ENCODE results near the gene KRTAP13-1. TPM values are rescaled to one million over a fixed set of nuclear protein-coding genes. Genes with fewer than 3 reads are reported as not detected.

KRTAP13-1 gene
- total RNA-seq, 1 donor = not detected

GRCh38 chr21:30434033-30434631 is 38.3 kb downstream of the KRTAP13-1 start:
- no peaks in the 10 kb centered on the region for H3K4me1 ChIP-seq (ENCODE audit: insufficient read depth, low read length)
- H3K27me3 ChIP-seq (ENCODE audit: insufficient read depth, low read length) = no peaks in the 10 kb centered on the region
- no peak overlapping the region for H3K4me3 ChIP-seq (ENCODE audit: low read length)
- no peaks in the 10 kb centered on the region for H3K9me3 ChIP-seq (ENCODE audit: low read depth, low read length)

- Histone ChIP-seq H3K4me1 (ENCODE audit: insufficient read depth, low read length) (no peaks in the 10 kb centered on the region), H3K27me3 (ENCODE audit: insufficient read depth, low read length) (no peaks in the 10 kb centered on the region), H3K9me3 (ENCODE audit: low read depth, low read length) (no peaks in the 10 kb centered on the region), H3K4me3 (ENCODE audit: low read length) (no peak overlapping the region)
Measured at GRCh38 chr21:30437010-30437565, 41.3 kb downstream of the KRTAP13-1 start.

GRCh38 chr21:30439975-30440374 is 44.1 kb downstream of the KRTAP13-1 start, which contains the start of gene KRTAP15-1:
KRTAP15-1 (plus strand) TSS chr21:30440275; CDS start chr21:30440328, 53 bp downstream.
- Histone ChIP-seq H3K4me1 (ENCODE audit: insufficient read depth, low read length) (no peaks in the 10 kb centered on the region), H3K9me3 (ENCODE audit: low read depth, low read length) (no peaks in the 10 kb centered on the region), H3K27me3 (ENCODE audit: insufficient read depth, low read length) (no peaks in the 10 kb centered on the region), H3K4me3 (ENCODE audit: low read length) (no peak within 1 kb of the TSS)

GRCh38 chr21:30443226-30443625 is 47.4 kb downstream of the KRTAP13-1 start:
- Histone ChIP-seq H3K27me3 (ENCODE audit: insufficient read depth, low read length) (no peaks in the 10 kb centered on the region), H3K4me1 (ENCODE audit: insufficient read depth, low read length) (no peaks in the 10 kb centered on the region), H3K4me3 (ENCODE audit: low read length) (no peak overlapping the region), H3K9me3 (ENCODE audit: low read depth, low read length) (no peaks in the 10 kb centered on the region)

GRCh38 chr21:30444204-30444603 is 48.4 kb downstream of the KRTAP13-1 start:
- Histone ChIP-seq H3K4me1 (ENCODE audit: insufficient read depth, low read length) (no peaks in the 10 kb centered on the region), H3K27me3 (ENCODE audit: insufficient read depth, low read length) (no peaks in the 10 kb centered on the region), H3K4me3 (ENCODE audit: low read length) (no peak overlapping the region), H3K9me3 (ENCODE audit: low read depth, low read length) (no peaks in the 10 kb centered on the region)

Other genes with a start within 250 kb of the KRTAP13-1 start
- gene CLDN17, start 229.2 kb upstream of the KRTAP13-1 start, total RNA-seq = not detected
- gene CLDN8, start 179.9 kb upstream of the KRTAP13-1 start, total RNA-seq = not detected
- not detected for gene KRTAP24-1, start 113.1 kb upstream of the KRTAP13-1 start, total RNA-seq
- not detected for gene KRTAP25-1, start 106.5 kb upstream of the KRTAP13-1 start, total RNA-seq
- gene KRTAP26-1, start 75.7 kb upstream of the KRTAP13-1 start, total RNA-seq = not detected
- gene KRTAP27-1, start 58.3 kb upstream of the KRTAP13-1 start, total RNA-seq = not detected
- not detected for gene KRTAP23-1, start 47.4 kb upstream of the KRTAP13-1 start, total RNA-seq
- not detected for gene KRTAP13-2, start 23.8 kb upstream of the KRTAP13-1 start, total RNA-seq
- gene KRTAP13-3, start 29.9 kb downstream of the KRTAP13-1 start, total RNA-seq = not detected
- not detected for gene KRTAP13-4, start 34.2 kb downstream of the KRTAP13-1 start, total RNA-seq
- gene KRTAP15-1, start 44.2 kb downstream of the KRTAP13-1 start, total RNA-seq = not detected
- not detected for gene KRTAP19-1, start 84.3 kb downstream of the KRTAP13-1 start, total RNA-seq
- not detected for gene KRTAP19-2, start 91.4 kb downstream of the KRTAP13-1 start, total RNA-seq
- not detected for gene KRTAP19-3, start 96.0 kb downstream of the KRTAP13-1 start, total RNA-seq
- gene KRTAP19-4, start 101.1 kb downstream of the KRTAP13-1 start, total RNA-seq = not detected
- gene KRTAP19-5, start 106.1 kb downstream of the KRTAP13-1 start, total RNA-seq = not detected
- gene KRTAP19-6, start 145.8 kb downstream of the KRTAP13-1 start, total RNA-seq = not detected
- gene KRTAP19-7, start 165.3 kb downstream of the KRTAP13-1 start, total RNA-seq = not detected
- gene KRTAP22-2, start 194.4 kb downstream of the KRTAP13-1 start, total RNA-seq = not detected
- gene KRTAP6-3, start 196.4 kb downstream of the KRTAP13-1 start, total RNA-seq = not detected
- gene KRTAP6-2, start 202.9 kb downstream of the KRTAP13-1 start, total RNA-seq = not detected
- not detected for gene KRTAP22-1, start 205.1 kb downstream of the KRTAP13-1 start, total RNA-seq
- gene KRTAP6-1, start 217.9 kb downstream of the KRTAP13-1 start, total RNA-seq = not detected
- not detected for gene KRTAP20-1, start 220.4 kb downstream of the KRTAP13-1 start, total RNA-seq
- not detected for gene KRTAP20-4, start 224.6 kb downstream of the KRTAP13-1 start, total RNA-seq
- not detected for gene KRTAP20-2, start 239.2 kb downstream of the KRTAP13-1 start, total RNA-seq
- gene KRTAP20-3, start 246.8 kb downstream of the KRTAP13-1 start, total RNA-seq = not detected